Aorta (tissue), 5 donors: ENCODE measurements around the gene ZNRF3. TPM values are rescaled to one million over a fixed set of nuclear protein-coding genes. Genes with fewer than 3 reads are reported as not detected.
"Not testable (repeated sequence)": the region's sequence is repeated elsewhere in the genome, so short reads cannot be mapped to it uniquely, and the experiment has no call there.

Experiments used
- ATAC-seq: fragments of 200-7000 bp; cut with Tn5 transposase; one replicate; pipeline ENCODE4 v1.9.1; 2022; ENCODE audit warnings: moderate library complexity; ENCODE audit not compliant: low FRiP score
- DNase-seq, 2 donors: peaks; one replicate each; pipeline ENCODE4 v3.0.0-alpha.2; 2020
- H3K27ac ChIP-seq, 2 donors: one replicate each; pipeline ENCODE4 v1.5.1; 2013; ENCODE audit warnings: low read length in 2 of 2, mild to moderate bottlenecking in 2 of 2, moderate library complexity in 2 of 2, control low read depth in 1 of 2, inconsistent platforms in 1 of 2, low read depth in 1 of 2
- H3K27me3 ChIP-seq, 2 donors: one replicate each; pipeline ENCODE4 v1.6.1; 2013; ENCODE audit warnings: control low read depth in 1 of 2, low read length in 1 of 2, mild to moderate bottlenecking in 1 of 2, moderate library complexity in 1 of 2; ENCODE audit not compliant: insufficient read depth in 2 of 2, control insufficient read depth in 1 of 2
- H3K36me3 ChIP-seq, 2 donors: one replicate each; pipeline ENCODE4 v1.6.1; 2013; ENCODE audit warnings: control low read depth in 1 of 2, low read length in 1 of 2, mild to moderate bottlenecking in 1 of 2; ENCODE audit not compliant: insufficient read depth in 2 of 2, control insufficient read depth in 1 of 2
- H3K4me1 ChIP-seq, 2 donors: one replicate each; pipeline ENCODE4 v1.6.1; 2013; ENCODE audit warnings: low read length in 2 of 2, control low read depth in 1 of 2, mild to moderate bottlenecking in 1 of 2, moderate library complexity in 1 of 2; ENCODE audit not compliant: insufficient read depth in 2 of 2, control insufficient read depth in 1 of 2
- H3K4me3 ChIP-seq, 2 donors: one replicate each; pipeline ENCODE4 v1.5.1; 2013; ENCODE audit warnings: low read length in 2 of 2, control low read depth in 1 of 2, mild to moderate bottlenecking in 1 of 2
- H3K9me3 ChIP-seq: one replicate; pipeline ENCODE4 v1.6.1; 2013; ENCODE audit warnings: mild to moderate bottlenecking, low read length; ENCODE audit not compliant: control insufficient read depth
- WGBS, 2 donors: extraction: QIAGEN DNeasy Blood & Tissue Kit; methylation state at CpG; one replicate each; pipeline ENCODE4 v1.1.7; 2013; 5-methylcytosine and 5-hydroxymethylcytosine counted together
- intact Hi-C, 2 donors: fragments of 100-400 bp; cut with DNase I; formaldehyde crosslinking; loops; one replicate each; pipeline versions ENCODE4 v1.14.2 to v1.15.0; 2022
- polyA plus RNA-seq, 2 donors: library from polyadenylated mRNA; stranded (reverse); fragments of 200-250 nt; gene quantifications; one replicate each; pipeline ENCODE4 v1.2.3, GENCODE V29; 2013
- total RNA-seq, 2 donors: library from RNA; stranded (reverse); fragmentation: NEBNext Ultra II Directional; extraction: Animal tissue kit (Norgen Biotek cat#: 25700); gene quantifications; one replicate each; pipeline ENCODE4 v1.2.1, GENCODE V29; 2021
- donor health status: healthy with polysubstance abuse.
- donor health status: Bipolar disorder and iron deficiency.
- donor health status: DM: no; HTN: no; CAD: no.
- donor health status: DM: no; HTN: no; CAD: no.
- donor health status: DM: yes; HTN: yes; CAD: no.

The ZNRF3 gene
- total and polyA plus RNA-seq, 4 donors = 1.4 to 11.8 (median 5.0) TPM

DNA sequence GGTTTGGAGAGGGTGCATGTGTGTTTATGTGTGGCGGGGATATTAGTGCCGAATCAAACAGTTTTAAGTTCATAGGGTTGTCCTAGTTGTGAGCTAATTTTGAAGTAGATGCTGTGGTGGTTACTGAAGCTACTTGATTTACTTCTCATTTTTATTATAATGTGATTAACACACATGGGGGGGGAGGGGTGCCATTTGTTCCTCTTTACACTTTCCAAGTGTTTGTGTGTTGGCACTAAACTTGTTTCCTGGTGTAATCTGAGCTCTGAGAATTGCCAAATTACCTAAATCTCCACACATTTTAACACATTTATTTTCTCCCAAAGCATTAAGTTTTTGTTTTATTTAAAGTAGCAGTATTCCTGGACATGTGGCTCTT, 60.1 kb downstream of the ZNRF3 start:
- peaks cover 0 to 2% of the 10 kb centered on the region in 2 donors for H3K36me3 ChIP-seq
- no peak overlapping the region for H3K27ac ChIP-seq
- no peaks in the 10 kb centered on the region for H3K27me3 ChIP-seq
- H3K4me3 ChIP-seq = no peak overlapping the region
- intact Hi-C loops = no loop called here
- 66 to 75% methylated on average over 2 of the region's 2 CpGs for WGBS, 2 donors
- DNase-seq = peak in 1 of 2 donors; percentile 59
- peaks cover 4% of the 10 kb centered on the region in 2 donors for H3K4me1 ChIP-seq
- no peak for ATAC-seq
- H3K9me3 ChIP-seq = no peaks in the 10 kb centered on the region

DNA sequence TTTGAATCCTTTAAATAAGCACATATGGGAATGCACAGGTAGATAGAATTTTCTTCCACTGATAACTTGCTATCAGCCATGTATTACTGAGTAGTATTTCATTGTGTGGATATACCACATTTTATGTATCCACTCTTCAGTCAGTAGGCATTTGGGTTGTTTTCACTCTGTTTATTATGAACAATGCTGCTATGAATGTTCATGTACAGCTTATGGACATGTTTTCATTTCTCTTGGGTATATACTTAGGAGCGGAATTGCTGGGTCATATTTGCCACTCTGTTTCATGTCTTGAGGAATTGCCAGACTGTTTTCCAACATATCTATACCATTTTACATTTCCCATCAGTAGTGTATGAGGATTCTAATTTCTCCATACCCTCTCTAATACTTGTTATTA, 63.8 kb downstream of the ZNRF3 start:
- intact Hi-C loops = no loop called here
- 99 to 100% methylated on average over 1 of the region's 1 CpG for WGBS, 2 donors

DNA sequence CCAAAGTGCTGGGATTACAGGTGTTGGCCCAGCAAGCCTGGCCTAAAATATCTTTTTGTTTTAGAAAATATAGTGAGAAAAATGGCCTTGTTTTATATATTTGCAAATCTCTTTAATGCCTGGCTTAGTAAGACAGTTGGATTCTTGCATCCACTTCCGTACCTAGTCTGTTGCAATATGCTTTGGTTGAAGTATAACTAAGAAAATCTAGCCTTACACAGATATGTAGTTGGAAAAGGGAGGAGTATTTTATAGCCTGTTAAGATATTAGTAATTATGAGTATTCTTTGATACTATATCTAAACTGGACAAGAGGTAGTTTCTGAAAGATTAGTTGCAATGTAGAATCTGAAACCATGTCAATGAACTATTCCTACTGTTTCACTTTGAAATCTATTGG, 65.1 kb downstream of the ZNRF3 start:
- no peaks in the 10 kb centered on the region for H3K27me3 ChIP-seq
- DNase-seq (no peak), ATAC-seq (no peak)
- H3K4me1 ChIP-seq = no peaks in the 10 kb centered on the region
- no peak overlapping the region for H3K4me3 ChIP-seq
- H3K27ac ChIP-seq = no peak overlapping the region
- H3K36me3 ChIP-seq = peaks cover 0 to 2% of the 10 kb centered on the region in 2 donors
- intact Hi-C loops = no loop called here
- H3K9me3 ChIP-seq = no peaks in the 10 kb centered on the region
- 96 to 97% methylated on average over 1 of the region's 1 CpG for WGBS, 2 donors

More for the DNA sequence above, 63.8 kb downstream of the ZNRF3 start:
- Histone ChIP-seq H3K9me3 (no peaks in the 10 kb centered on the region), H3K4me1 (no peaks in the 10 kb centered on the region), H3K36me3 (peaks cover 0 to 2% of the 10 kb centered on the region in 2 donors), H3K27ac (no peak overlapping the region), H3K27me3 (no peaks in the 10 kb centered on the region), H3K4me3 (no peak overlapping the region)
- DNase-seq (no peak), ATAC-seq (no peak)

DNA sequence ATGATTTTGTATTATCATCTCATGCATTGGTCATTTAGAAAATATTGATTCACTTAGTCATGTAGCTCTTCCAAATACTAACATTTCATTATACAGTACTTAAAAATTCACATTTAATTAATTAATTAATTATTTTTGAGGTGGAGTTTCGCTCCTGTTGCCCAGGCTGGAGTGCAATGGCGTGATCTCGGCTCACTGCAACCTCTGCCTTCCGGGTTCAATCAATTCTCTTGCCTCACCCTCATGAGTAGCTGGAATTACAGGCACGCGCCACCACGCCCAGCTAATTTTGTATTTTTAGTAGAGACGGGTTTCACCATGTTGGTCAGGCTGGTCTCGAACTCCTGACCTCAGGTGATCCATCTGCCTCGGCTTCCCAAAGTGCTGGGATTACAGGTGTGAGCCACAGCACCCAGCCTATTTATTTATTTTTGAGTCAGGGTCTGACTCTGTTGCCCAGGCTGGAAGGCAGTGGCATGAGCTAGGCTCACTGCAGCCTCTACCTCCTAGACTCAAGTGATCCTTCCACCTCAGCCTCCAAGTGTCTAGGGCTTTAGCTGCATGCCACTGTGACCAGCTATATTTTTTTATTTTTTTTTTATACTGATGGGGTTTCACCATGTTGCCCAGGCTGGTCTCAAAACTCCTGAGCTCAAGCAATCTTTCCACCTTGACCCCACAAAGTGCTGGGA, 65.6 kb downstream of the ZNRF3 start:
- DNase-seq, H3K9me3 ChIP-seq, intact Hi-C loops, H3K27me3 ChIP-seq, ATAC-seq, H3K36me3 ChIP-seq, H3K4me3 ChIP-seq, H3K4me1 ChIP-seq: not testable (repeated sequence)
- peak overlapping the region in 1 of 2 donors; percentile 44 for H3K27ac ChIP-seq
- 97 to 98% methylated on average over 10 of the region's 10 CpGs for WGBS, 2 donors

DNA sequence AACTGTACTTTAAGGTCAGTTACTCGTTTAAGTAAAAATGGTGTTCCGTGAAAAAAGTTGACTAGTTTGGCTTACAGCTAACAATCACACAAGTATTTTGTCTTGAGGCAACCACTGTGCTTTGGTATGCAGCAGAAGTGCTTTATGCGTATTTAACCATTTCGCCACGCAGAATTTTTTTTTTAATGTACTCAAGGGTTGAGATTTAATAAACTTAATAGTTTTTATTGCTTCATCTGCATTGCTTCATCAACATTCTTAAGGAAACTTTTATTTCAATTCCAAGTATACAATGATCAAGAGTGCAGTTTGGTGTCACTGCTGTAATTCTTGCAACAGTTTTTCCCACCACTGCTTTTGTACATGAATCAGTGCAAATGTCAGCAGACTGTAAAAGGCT, 66.4 kb downstream of the ZNRF3 start:
- 8 to 13% methylated on average over 5 of the region's 5 CpGs for WGBS, 2 donors
- ATAC-seq = no peak
- no peak for DNase-seq
- Histone ChIP-seq H3K4me1 (no peaks in the 10 kb centered on the region), H3K4me3 (no peak overlapping the region), H3K9me3 (no peaks in the 10 kb centered on the region), H3K36me3 (peaks cover 0 to 2% of the 10 kb centered on the region in 2 donors), H3K27ac (no peak overlapping the region), H3K27me3 (no peaks in the 10 kb centered on the region)
- intact Hi-C loops = loop anchor here (5.0 kb wide), 2 partner anchors 32 to 67 kb away; partner anchors contain the start of gene ZNRF3 (in 1 of the 2)

DNA sequence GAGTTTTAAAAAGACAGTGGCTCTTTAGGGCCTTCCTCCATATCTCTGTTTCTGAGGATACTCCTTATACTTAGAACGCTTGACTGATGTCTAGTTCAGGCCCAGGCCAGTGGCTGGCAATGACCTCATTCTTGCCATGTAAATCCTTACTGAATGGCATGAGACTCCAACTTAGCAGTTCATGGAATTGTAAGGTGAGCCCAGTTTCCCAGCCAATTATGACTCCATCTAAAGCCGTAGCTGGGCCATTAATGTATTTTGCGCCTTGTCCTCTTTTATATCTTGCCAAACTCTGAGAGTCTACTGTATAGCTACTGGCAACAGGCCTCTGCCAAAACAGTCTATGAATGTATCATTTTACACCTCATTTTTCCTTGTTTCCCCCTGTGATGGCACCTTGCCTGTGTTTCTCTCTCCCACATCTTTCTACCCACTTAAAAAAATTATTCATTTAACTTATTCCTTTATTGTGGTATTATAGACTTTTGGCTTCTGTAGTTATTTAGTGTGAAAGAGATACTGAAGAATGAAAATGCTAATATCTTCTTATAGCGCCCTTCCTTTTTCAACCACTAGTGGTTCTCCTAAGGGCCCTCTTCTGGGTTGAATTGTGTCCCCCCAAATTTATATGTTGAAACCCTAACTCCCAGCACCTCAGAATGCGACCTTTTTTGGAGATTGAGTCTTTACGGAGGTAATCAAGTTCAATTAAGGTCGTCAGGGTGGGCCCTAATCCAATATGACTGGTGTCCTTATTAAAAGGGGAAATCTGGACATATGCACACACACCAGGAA, 67.4 kb downstream of the ZNRF3 start:
- 62 to 70% methylated on average over 7 of the region's 7 CpGs for WGBS, 2 donors
- Histone ChIP-seq H3K4me3 (no peak overlapping the region), H3K4me1 (no peaks in the 10 kb centered on the region), H3K27me3 (no peaks in the 10 kb centered on the region), H3K9me3 (no peaks in the 10 kb centered on the region), H3K27ac (peak overlapping the region in 1 of 2 donors; percentile 49), H3K36me3 (peaks cover 0 to 2% of the 10 kb centered on the region in 2 donors)
- ATAC-seq (no peak), DNase-seq (no peak)
- intact Hi-C loops = loop anchor here (5.0 kb wide), 2 partner anchors 34 to 69 kb away; partner anchors contain the start of gene ZNRF3 (in 1 of the 2)

DNA sequence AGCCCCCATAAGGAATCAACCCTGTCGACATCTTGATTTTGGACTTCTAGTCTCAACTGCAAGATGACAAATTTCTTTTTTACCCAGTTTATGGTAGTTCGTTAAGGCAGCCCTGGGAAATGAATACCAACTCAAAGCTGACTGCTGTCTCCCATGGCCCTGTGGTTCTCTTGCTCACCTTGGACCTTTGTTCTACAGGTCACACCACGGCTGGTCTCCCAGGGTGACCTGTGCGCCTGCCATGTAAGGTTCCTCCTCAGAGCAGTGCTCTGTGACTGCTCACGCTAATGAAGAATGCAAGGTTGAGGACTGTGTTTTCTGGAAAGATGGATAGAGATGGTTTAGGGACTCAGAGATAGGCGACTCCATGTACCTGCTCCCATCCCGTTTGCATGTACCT, 68.2 kb downstream of the ZNRF3 start:
- H3K27me3 ChIP-seq = no peaks in the 10 kb centered on the region

DNA sequence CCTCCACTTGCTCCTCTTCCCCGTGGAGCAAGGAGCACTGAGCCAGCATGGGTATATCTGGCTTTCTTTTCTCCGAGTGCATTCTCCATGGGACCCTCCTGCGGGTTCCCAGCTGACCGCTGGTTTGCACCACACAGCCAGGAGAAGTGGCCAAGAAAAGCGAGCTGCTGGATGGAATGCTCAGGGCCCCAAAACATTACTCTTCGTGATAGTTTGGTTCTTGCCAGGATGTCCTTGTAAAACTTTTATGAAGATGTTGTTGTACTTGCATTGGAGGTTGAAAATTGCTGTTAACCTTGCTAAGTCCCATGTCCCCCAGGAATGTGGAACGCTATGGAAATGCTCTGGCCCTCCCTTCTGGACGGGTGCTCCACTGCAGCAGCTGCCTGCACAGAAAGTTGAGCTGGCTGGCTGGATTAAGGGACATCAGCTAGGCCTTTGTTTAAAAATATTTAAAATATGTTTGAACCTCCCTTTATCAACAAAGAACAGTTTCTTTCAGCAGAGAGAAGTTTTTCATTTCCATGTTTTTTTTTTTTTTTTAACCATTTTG, 68.7 kb downstream of the ZNRF3 start:
- DNase-seq (no peak), ATAC-seq (peak; percentile 66)
- intact Hi-C loops = loop anchor here (5.0 kb wide), 2 partner anchors 35 to 70 kb away; partner anchors contain the start of gene ZNRF3 (in 1 of the 2)
- no peaks in the 10 kb centered on the region for H3K9me3 ChIP-seq
- no peak overlapping the region for H3K4me3 ChIP-seq
- WGBS, 2 donors = 3 to 4% methylated on average over 8 of the region's 8 CpGs
- no peaks in the 10 kb centered on the region for H3K27me3 ChIP-seq
- H3K27ac ChIP-seq = peak overlapping the region in 1 of 2 donors; percentile 55
- no peaks in the 10 kb centered on the region for H3K36me3 ChIP-seq
- H3K4me1 ChIP-seq = no peaks in the 10 kb centered on the region

More for the DNA sequence above, 68.2 kb downstream of the ZNRF3 start:
- DNase-seq (no peak), ATAC-seq (no peak)
- Histone ChIP-seq H3K4me1 (no peaks in the 10 kb centered on the region), H3K36me3 (peaks cover 0 to 2% of the 10 kb centered on the region in 2 donors), H3K4me3 (no peak overlapping the region), H3K27ac (peak overlapping the region in 1 of 2 donors; percentile 55), H3K9me3 (no peaks in the 10 kb centered on the region)
- WGBS, 2 donors = 55 to 66% methylated on average over 7 of the region's 7 CpGs
- intact Hi-C loops = loop anchor here (5.0 kb wide), 2 partner anchors 34 to 69 kb away; partner anchors contain the start of gene ZNRF3 (in 1 of the 2)
